Testis (tissue), 3 donors: ENCODE data around the gene FRMPD4. TPM values are rescaled to one million over a fixed set of nuclear protein-coding genes. Genes with fewer than 3 reads are reported as not detected.

Experiments
- DNase-seq: peaks from one replicate; pipeline ENCODE4 v3.0.0-alpha.2; 2019
- H3K27ac ChIP-seq, 2 donors: fragments of 200-600 bp; sonication (generic); one replicate each; pipeline ENCODE4 v1.5.1; 2019
- H3K27me3 ChIP-seq: fragments of 200-600 bp; sonication (generic); one replicate; pipeline ENCODE4 v1.5.1; 2019
- H3K36me3 ChIP-seq: fragments of 200-600 bp; sonication (generic); one replicate; pipeline ENCODE4 v1.5.1; 2017; ENCODE audit warnings: low read depth; ENCODE audit errors: missing control alignments
- H3K4me1 ChIP-seq: fragments of 200-600 bp; sonication (generic); one replicate; pipeline ENCODE4 v1.5.1; 2019
- H3K4me3 ChIP-seq, 2 donors: fragments of 200-600 bp; sonication (generic); one replicate each; pipeline ENCODE4 v1.5.1; 2017 to 2019
- H3K9me3 ChIP-seq: fragments of 200-600 bp; sonication (generic); one replicate; pipeline ENCODE4 v1.5.1; 2017
- POLR2A ChIP-seq: fragments of 450-650 bp; IDR thresholded peaks from one replicate; pipeline ENCODE4 v1.6.1; 2017; ENCODE audit warnings: antibody characterized with exemption, mild to moderate bottlenecking, moderate library complexity
- WGBS, 2 donors: methylation state at CpG; one replicate each; pipeline ENCODE4 v1.1.5; 2018; 5-methylcytosine and 5-hydroxymethylcytosine counted together
- intact Hi-C: fragments of 100-400 bp; cut with DNase I; formaldehyde crosslinking; loops from one replicate; pipeline ENCODE4 v1.15.1; 2023; ENCODE audit warnings: low total_unique reads
- polyA plus RNA-seq: library from polyadenylated mRNA; stranded (reverse); fragments of 350-450 nt; fragmentation: Illumina TruSeq; extraction: RNeasy Lipid Tissue Mini Kit (QIAGEN cat#74804); gene quantifications from one replicate; pipeline ENCODE4 v1.2.3, GENCODE V29; 2014; ENCODE audit warnings: low read depth, low replicate concordance; ENCODE audit not compliant: insufficient read depth
- total RNA-seq, 2 donors: library from RNA; depleted of rRNA; stranded (reverse); fragments of >200 nt; gene quantifications; one replicate each; pipeline ENCODE4 v1.2.3, GENCODE V29; 2016
- TF ChIP-seq, protein P1 (sequence below), 3 experiments: fragments of 450-650 bp in 2 of 3; fragments of 200-600 bp in 1 of 3; sonication (generic) in 1 of 3; IDR thresholded peaks; one replicate each; pipeline ENCODE4 v1.5.1; 2016 to 2019; ENCODE audit warnings: antibody characterized with exemption in 3 of 3, mild to moderate bottlenecking in 2 of 3, moderate library complexity in 1 of 3

FRMPD4 gene
- total and polyA plus RNA-seq, 3 donors from 2014 or later: 1.1 to 1.6 (median 1.3) TPM

DNA sequence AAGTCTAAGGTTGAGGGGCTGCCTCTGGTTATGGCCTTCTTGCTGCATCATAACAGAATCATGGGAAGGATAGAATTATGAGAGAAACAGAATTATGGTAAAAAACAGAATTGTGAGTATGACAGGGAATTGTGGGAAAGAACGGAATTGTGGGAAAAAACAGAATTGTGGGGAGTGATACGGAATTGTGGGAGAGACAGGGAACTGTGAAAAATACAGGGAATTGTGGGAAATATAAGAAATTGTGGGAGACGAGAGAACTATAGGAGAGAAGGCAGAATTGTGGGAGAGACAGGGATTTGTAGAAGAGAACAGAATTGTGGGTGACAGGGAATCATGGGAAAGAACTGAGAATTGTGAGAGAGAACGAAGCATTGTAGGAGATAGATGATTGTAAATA lies 159.1 kb downstream of the FRMPD4 start:
- Histone ChIP-seq H3K9me3 (no peaks in the 10 kb centered on the region), H3K4me1 (no peaks in the 10 kb centered on the region), H3K27ac (no peak overlapping the region), H3K27me3 (no peaks in the 10 kb centered on the region), H3K4me3 (no peak overlapping the region), H3K36me3 (no peaks in the 10 kb centered on the region)
- no peak for DNase-seq
- intact Hi-C loops: no loop called here
- 84 to 91% methylated on average over 4 of the region's 4 CpGs for WGBS, 2 donors
- TF ChIP-seq, protein P1, sequence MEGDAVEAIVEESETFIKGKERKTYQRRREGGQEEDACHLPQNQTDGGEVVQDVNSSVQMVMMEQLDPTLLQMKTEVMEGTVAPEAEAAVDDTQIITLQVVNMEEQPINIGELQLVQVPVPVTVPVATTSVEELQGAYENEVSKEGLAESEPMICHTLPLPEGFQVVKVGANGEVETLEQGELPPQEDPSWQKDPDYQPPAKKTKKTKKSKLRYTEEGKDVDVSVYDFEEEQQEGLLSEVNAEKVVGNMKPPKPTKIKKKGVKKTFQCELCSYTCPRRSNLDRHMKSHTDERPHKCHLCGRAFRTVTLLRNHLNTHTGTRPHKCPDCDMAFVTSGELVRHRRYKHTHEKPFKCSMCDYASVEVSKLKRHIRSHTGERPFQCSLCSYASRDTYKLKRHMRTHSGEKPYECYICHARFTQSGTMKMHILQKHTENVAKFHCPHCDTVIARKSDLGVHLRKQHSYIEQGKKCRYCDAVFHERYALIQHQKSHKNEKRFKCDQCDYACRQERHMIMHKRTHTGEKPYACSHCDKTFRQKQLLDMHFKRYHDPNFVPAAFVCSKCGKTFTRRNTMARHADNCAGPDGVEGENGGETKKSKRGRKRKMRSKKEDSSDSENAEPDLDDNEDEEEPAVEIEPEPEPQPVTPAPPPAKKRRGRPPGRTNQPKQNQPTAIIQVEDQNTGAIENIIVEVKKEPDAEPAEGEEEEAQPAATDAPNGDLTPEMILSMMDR (IDR thresholded peaks at IDR 0.05): no peak
- no peak for TF ChIP-seq POLR2A

DNA sequence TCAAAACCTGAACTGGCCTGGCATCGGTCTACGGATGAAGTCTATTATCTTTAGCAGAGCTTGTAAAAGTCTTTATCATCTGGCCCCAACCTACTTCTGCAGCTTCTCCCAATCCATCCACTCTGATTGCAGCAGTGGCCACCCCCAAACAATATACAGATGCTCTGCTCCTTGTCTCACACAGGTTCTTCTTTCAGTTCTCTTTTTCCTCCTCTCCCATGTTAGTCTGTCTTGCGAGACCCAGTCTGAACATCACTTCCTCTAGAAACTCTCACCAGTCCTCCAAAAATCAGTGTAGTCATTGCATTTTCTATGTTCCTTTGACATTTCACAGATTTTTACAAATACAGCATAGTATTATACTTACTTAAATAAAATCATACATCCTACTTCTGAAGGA lies 163.0 kb downstream of the FRMPD4 start:
- intact Hi-C loops: no loop called here
- 96 to 100% methylated on average over 3 of the region's 3 CpGs for WGBS, 2 donors
- DNase-seq: no peak

DNA sequence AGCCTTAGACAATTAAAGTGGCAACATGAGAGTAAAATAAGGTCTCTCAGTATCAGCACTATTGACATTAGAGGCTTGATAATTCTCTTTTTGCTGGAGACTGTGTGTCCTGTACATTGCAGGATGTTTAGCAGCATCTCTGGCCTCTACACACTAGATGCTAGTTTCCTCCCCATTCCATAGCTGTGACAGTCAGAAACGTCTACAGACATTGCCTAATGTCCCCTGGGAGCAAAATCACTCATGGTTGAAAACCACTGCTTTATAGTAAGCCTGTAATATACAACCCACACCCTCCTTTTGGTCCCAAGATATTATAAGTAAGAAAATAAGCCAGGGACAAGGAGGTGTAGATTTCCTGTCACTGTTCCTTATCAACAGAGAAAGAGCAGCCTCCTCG lies 166.0 kb downstream of the FRMPD4 start:
- Histone ChIP-seq H3K27ac (no peak overlapping the region), H3K27me3 (no peaks in the 10 kb centered on the region), H3K4me3 (no peak overlapping the region), H3K4me1 (no peaks in the 10 kb centered on the region), H3K36me3 (no peaks in the 10 kb centered on the region), H3K9me3 (no peaks in the 10 kb centered on the region)
- intact Hi-C loops: no loop called here
- WGBS, 2 donors: 70% methylated on average over 2 of the region's 2 CpGs
- no peak for DNase-seq
- TF ChIP-seq, protein P1 (IDR thresholded peaks at IDR 0.05): no peak
- no peak for TF ChIP-seq POLR2A

More for the DNA sequence above, 163.0 kb downstream of the FRMPD4 start:
- Histone ChIP-seq H3K27ac (no peak overlapping the region), H3K4me3 (no peak overlapping the region), H3K36me3 (no peaks in the 10 kb centered on the region), H3K27me3 (no peaks in the 10 kb centered on the region), H3K9me3 (no peaks in the 10 kb centered on the region), H3K4me1 (no peaks in the 10 kb centered on the region)
- TF ChIP-seq, protein P1 (IDR thresholded peaks at IDR 0.05): no peak
- no peak for TF ChIP-seq POLR2A

DNA sequence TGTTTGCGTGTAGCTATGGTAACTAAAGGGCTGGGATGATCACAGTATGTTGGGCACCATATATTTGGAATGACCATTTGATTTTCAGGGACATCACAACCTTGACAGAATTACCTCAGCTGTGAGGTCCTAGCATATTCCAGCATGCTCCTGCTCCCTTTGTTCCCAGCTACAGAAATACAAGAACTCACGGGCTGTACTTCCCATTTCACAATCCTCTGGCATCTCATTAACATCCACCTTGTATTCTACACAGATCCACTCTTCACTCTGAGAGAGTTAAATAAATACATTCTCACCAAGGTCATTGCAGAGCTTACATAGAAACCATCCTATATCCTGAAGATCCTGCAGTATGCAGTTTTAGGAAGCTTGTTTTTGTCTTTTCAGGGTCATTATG lies 169.7 kb downstream of the FRMPD4 start:
- Histone ChIP-seq H3K36me3 (no peaks in the 10 kb centered on the region), H3K4me1 (no peaks in the 10 kb centered on the region), H3K27ac (no peak overlapping the region), H3K27me3 (no peaks in the 10 kb centered on the region), H3K4me3 (no peak overlapping the region), H3K9me3 (no peaks in the 10 kb centered on the region)
- intact Hi-C loops: no loop called here
- TF ChIP-seq POLR2A: no peak
- TF ChIP-seq, protein P1 (IDR thresholded peaks at IDR 0.05): no peak
- no peak for DNase-seq
- WGBS, 2 donors: 67 to 78% methylated on average over 2 of the region's 2 CpGs

DNA sequence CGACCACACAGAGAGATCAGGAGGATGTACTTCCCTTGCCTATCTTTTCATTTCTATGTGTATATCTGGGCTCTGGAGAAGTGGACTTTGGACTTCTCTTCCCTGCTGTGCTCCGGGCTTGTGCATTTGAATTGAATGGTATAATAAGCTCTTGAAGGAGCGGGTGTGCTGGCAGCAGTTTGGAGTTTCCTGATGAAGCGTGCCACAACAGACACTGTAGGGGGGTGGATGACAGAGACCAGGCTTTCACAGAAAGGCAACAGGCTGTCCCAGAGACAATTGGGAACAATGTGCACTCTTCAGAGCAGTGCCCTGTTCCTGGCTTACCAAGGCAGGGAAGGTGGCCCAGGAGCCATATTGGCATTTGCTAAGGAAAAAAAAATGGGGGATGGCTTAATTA lies 170.1 kb downstream of the FRMPD4 start:
- no peak for DNase-seq
- H3K27ac ChIP-seq: no peak overlapping the region

More for the DNA sequence above, 170.1 kb downstream of the FRMPD4 start:
- no peaks in the 10 kb centered on the region for H3K9me3 ChIP-seq
- H3K4me3 ChIP-seq: no peak overlapping the region
- intact Hi-C loops: no loop called here
- 68 to 70% methylated on average over 4 of the region's 4 CpGs for WGBS, 2 donors
- no peaks in the 10 kb centered on the region for H3K4me1 ChIP-seq
- H3K27me3 ChIP-seq: no peaks in the 10 kb centered on the region
- TF ChIP-seq POLR2A: no peak
- TF ChIP-seq, protein P1 (IDR thresholded peaks at IDR 0.05): no peak
- H3K36me3 ChIP-seq: no peaks in the 10 kb centered on the region
